HepG2 (cell line): ENCODE results near the gene PRKCI. TPM values are rescaled to one million over a fixed set of nuclear protein-coding genes. Genes with fewer than 3 reads are reported as not detected.

Experiments
- ADNP ChIP-seq: sonication (generic); formaldehyde crosslinking; IDR thresholded peaks from 2 replicates; pipeline ENCODE4 v1.4.0; 2020; ENCODE audit warnings: missing genetic modification reagents
- AHDC1 ChIP-seq: sonication (generic); formaldehyde crosslinking; IDR thresholded peaks from 2 replicates; pipeline ENCODE4 v1.5.1; 2020; ENCODE audit warnings: mild to moderate bottlenecking, missing genetic modification reagents, borderline replicate concordance
- HOMEZ ChIP-seq: IDR thresholded peaks from 2 replicates; pipeline ENCODE4 v1.6.1; 2016; ENCODE audit warnings: low read depth
- KDM4B ChIP-seq: sonication (generic); formaldehyde crosslinking; IDR thresholded peaks from 2 replicates; pipeline ENCODE4 v1.4.0; 2020; ENCODE audit warnings: missing genetic modification reagents
- MAZ ChIP-seq, 2 experiments: sonication (generic) in 1 of 2; formaldehyde crosslinking in 1 of 2; IDR thresholded peaks; 2 replicates each; pipeline versions ENCODE4 v1.5.0 to v1.6.1; 2012 to 2020; ENCODE audit warnings: low read depth in 2 of 2, mild to moderate bottlenecking in 2 of 2, borderline replicate concordance in 1 of 2, improper control_type of control experiment in 1 of 2, low read length in 1 of 2, missing genetic modification reagents in 1 of 2, moderate library complexity in 1 of 2
- NFIC ChIP-seq: IDR thresholded peaks from 2 replicates; pipeline ENCODE4 v1.6.1; 2012; ENCODE audit warnings: mild to moderate bottlenecking, low read length, inconsistent platforms
- RFXANK ChIP-seq: IDR thresholded peaks from 2 replicates; pipeline ENCODE4 v1.6.1; 2016
- THAP11 ChIP-seq: IDR thresholded peaks from 2 replicates; pipeline ENCODE4 v1.6.1; 2016; ENCODE audit warnings: missing biosample characterization, missing genetic modification reagents
- ZBTB43 ChIP-seq: sonication (generic); formaldehyde crosslinking; conservative IDR thresholded peaks from 2 replicates; pipeline ENCODE4 v1.4.0; 2020; ENCODE audit warnings: missing genetic modification reagents
- ZKSCAN1 ChIP-seq: fragments of 150-350 bp; IDR thresholded peaks from 2 replicates; pipeline ENCODE4 v1.6.1; 2014; ENCODE audit warnings: low read length
- ZNF230 ChIP-seq: sonication (generic); formaldehyde crosslinking; IDR thresholded peaks from 2 replicates; pipeline ENCODE4 v1.4.0; 2020; ENCODE audit warnings: mild to moderate bottlenecking, missing genetic modification reagents
- ZNF556 ChIP-seq: sonication (generic); formaldehyde crosslinking; IDR thresholded peaks from 2 replicates; pipeline ENCODE4 v1.4.0; 2020; ENCODE audit warnings: mild to moderate bottlenecking, missing genetic modification reagents, borderline replicate concordance
- ZNF574 ChIP-seq: sonication (generic); formaldehyde crosslinking; IDR thresholded peaks from 2 replicates; pipeline ENCODE4 v1.4.0; 2020; ENCODE audit warnings: missing genetic modification reagents
- ZSCAN9 ChIP-seq: IDR thresholded peaks from 2 replicates; pipeline ENCODE4 v1.6.1; 2016; ENCODE audit warnings: borderline replicate concordance
- polyA plus RNA-seq, 8 experiments: library from polyadenylated mRNA; depleted of rRNA in 3 of 8; stranded (reverse) in 7 of 8; unstranded in 1 of 8; fragments of >200 nt; fragmentation: Illumina TruSeq in 4 of 8; extraction: Trizol in 4 of 8; gene quantifications; 2 replicates each; pipeline versions ENCODE4 v1.2.1 to v1.2.3, GENCODE V29; 2011 to 2016; ENCODE audit warnings: low read depth in 4 of 8, missing spikeins in 1 of 8, mixed read lengths in 1 of 8; ENCODE audit not compliant: insufficient read depth in 1 of 8
- total RNA-seq, 5 experiments: library from RNA; depleted of rRNA; stranded (reverse); fragments of >200 nt; fragmentation: Illumina TruSeq; extraction: Trizol; gene quantifications; 2 replicates each; pipeline ENCODE4 v1.2.3, GENCODE V29; 2016; ENCODE audit warnings: low read depth in 1 of 5
- TF ChIP-seq, protein P1 (sequence below): sonication (generic); formaldehyde crosslinking; IDR thresholded peaks from 2 replicates; pipeline ENCODE4 v1.5.0; 2020; ENCODE audit warnings: missing genetic modification reagents

The PRKCI gene
- total and polyA plus RNA-seq, 2 of the 13 experiments (the other 11 are each of a cell fraction or from before 2014, with no cell fraction given), result 17.2 to 30.4 TPM

DNA sequence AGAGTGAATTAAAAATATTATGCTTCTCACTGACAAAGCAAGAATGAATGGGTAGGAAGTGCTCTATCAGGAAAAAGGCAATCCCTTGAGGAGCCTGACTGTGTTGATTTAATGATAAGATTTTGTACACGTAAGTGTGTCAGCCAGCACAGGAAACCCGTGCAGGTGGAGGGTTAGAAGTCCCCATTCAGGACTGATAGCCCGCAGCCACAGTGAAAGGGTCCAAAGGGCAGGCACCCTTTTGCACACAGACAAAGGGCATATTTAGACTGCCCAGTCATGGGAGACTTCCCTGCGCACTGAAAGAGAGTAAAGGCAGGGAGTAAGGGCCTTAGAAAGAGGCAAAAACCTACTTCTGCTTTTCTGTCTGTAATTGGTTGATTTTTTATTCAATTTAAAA lies 108.9 kb downstream of the PRKCI start (continued):
- peak; percentile 45; the same call in 1 of the 2 replicates for TF ChIP-seq ZSCAN9 (CRISPR knock-in tag)
- peak; percentile 68; the same call in 1 of the 2 replicates for TF ChIP-seq ZNF556 (CRISPR knock-in tag)
- TF ChIP-seq ZNF230 (CRISPR knock-in tag), result 0 out of 2 replicates have a peak, but pooled peaks have one; percentile 11
- TF ChIP-seq AHDC1 (CRISPR knock-in tag), result peak; percentile 89
- no peak for TF ChIP-seq RFXANK (CRISPR knock-in tag)
- no peak for TF ChIP-seq MAZ (IDR thresholded peaks at IDR 0.05; ENCODE audit: borderline replicate concordance, low read depth, low read length)
- TF ChIP-seq MAZ (CRISPR knock-in tag; IDR thresholded peaks at IDR 0.05; ENCODE audit: low read depth), result no peak
- peak; percentile 54; the same call in 1 of the 2 replicates for TF ChIP-seq NFIC
- TF ChIP-seq ZKSCAN1, result no peak
- TF ChIP-seq, protein P1, sequence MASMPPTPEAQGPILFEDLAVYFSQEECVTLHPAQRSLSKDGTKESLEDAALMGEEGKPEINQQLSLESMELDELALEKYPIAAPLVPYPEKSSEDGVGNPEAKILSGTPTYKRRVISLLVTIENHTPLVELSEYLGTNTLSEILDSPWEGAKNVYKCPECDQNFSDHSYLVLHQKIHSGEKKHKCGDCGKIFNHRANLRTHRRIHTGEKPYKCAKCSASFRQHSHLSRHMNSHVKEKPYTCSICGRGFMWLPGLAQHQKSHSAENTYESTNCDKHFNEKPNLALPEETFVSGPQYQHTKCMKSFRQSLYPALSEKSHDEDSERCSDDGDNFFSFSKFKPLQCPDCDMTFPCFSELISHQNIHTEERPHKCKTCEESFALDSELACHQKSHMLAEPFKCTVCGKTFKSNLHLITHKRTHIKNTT, result no peak
- peak; percentile 63 for TF ChIP-seq ZNF574
- no peak for TF ChIP-seq ADNP (CRISPR knock-in tag)
- peak; percentile 88 for TF ChIP-seq HOMEZ
- TF ChIP-seq KDM4B (CRISPR knock-in tag), result peak; percentile 67; the same call in 1 of the 2 replicates
- TF ChIP-seq ZBTB43 (CRISPR knock-in tag), result peak; percentile 100
- TF ChIP-seq THAP11, result peak; percentile 70; the same call in 1 of the 2 replicates
